ENCODE measurements around the gene ALDH1A1.

DNA sequence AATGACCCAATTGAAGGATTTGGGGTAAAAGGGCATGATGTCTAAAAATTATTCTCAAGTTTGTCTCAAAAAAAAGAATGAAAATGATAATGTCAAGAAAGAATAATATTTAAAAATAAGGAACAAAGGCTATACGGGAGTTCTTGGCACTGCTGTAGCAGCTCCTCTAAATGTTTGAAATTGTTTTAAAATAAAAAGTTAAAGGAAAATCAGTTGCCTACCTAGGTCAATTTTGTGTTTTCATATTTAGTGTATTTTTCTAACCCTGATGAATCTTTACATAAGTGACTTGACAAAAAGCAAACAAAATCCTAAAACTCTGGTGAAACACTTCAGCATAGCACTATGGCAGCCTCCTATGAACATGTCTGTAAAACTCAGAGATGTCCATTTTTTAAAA lies 56.4 kb downstream of the ALDH1A1 start:
- TF ChIP-seq, protein P1, sequence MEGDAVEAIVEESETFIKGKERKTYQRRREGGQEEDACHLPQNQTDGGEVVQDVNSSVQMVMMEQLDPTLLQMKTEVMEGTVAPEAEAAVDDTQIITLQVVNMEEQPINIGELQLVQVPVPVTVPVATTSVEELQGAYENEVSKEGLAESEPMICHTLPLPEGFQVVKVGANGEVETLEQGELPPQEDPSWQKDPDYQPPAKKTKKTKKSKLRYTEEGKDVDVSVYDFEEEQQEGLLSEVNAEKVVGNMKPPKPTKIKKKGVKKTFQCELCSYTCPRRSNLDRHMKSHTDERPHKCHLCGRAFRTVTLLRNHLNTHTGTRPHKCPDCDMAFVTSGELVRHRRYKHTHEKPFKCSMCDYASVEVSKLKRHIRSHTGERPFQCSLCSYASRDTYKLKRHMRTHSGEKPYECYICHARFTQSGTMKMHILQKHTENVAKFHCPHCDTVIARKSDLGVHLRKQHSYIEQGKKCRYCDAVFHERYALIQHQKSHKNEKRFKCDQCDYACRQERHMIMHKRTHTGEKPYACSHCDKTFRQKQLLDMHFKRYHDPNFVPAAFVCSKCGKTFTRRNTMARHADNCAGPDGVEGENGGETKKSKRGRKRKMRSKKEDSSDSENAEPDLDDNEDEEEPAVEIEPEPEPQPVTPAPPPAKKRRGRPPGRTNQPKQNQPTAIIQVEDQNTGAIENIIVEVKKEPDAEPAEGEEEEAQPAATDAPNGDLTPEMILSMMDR (IDR thresholded peaks at IDR 0.05 in 2 of 3, conservative IDR thresholded peaks at IDR 0.05 in 1 of 3; ENCODE audit: insufficient read depth in 2 of 3, low read depth in 1 of 3, low read length in 3 of 3), result no peak
- TF ChIP-seq, protein P2, sequence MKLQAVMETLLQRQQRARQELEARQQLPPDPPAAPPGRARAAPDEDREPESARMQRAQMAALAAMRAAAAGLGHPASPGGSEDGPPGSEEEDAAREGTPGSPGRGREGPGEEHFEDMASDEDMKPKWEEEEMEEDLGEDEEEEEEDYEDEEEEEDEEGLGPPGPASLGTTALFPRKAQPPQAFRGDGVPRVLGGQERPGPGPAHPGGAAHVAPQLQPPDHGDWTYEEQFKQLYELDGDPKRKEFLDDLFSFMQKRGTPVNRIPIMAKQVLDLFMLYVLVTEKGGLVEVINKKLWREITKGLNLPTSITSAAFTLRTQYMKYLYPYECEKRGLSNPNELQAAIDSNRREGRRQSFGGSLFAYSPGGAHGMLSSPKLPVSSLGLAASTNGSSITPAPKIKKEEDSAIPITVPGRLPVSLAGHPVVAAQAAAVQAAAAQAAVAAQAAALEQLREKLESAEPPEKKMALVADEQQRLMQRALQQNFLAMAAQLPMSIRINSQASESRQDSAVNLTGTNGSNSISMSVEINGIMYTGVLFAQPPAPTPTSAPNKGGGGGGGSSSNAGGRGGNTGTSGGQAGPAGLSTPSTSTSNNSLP (IDR thresholded peaks at IDR 0.05; ENCODE audit: borderline replicate concordance, low read depth, low read length), result no peak
- TF ChIP-seq, protein P3, sequence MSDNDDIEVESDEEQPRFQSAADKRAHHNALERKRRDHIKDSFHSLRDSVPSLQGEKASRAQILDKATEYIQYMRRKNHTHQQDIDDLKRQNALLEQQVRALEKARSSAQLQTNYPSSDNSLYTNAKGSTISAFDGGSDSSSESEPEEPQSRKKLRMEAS (CRISPR knock-in tag; IDR thresholded peaks at IDR 0.05), result no peak
- TF ChIP-seq SP1 (CRISPR knock-in tag; IDR thresholded peaks at IDR 0.05), result no peak
- TF ChIP-seq, protein P4, sequence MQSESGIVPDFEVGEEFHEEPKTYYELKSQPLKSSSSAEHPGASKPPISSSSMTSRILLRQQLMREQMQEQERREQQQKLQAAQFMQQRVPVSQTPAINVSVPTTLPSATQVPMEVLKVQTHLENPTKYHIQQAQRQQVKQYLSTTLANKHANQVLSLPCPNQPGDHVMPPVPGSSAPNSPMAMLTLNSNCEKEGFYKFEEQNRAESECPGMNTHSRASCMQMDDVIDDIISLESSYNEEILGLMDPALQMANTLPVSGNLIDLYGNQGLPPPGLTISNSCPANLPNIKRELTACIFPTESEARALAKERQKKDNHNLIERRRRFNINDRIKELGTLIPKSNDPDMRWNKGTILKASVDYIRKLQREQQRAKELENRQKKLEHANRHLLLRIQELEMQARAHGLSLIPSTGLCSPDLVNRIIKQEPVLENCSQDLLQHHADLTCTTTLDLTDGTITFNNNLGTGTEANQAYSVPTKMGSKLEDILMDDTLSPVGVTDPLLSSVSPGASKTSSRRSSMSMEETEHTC (IDR thresholded peaks at IDR 0.05), result no peak
